GM12865 (cell line): ENCODE data around the gene RASAL1.
A peak's percentile ranks its signal among the peaks of the same experiment; 100 is the strongest.

Experiments used
- DNase-seq: peaks from one replicate; pipeline ENCODE4 v3.0.0; 2010; ENCODE audit warnings: low read depth
- H3K4me3 ChIP-seq: 2 replicates; pipeline ENCODE4 v1.5.1; 2011; ENCODE audit warnings: mild to moderate bottlenecking, low read depth, low read length, control low read depth
- CTCF ChIP-seq: IDR thresholded peaks from 2 replicates; pipeline ENCODE4 v1.5.1; 2011; ENCODE audit warnings: low read length, control low read depth, low read depth, inconsistent platforms; ENCODE audit not compliant: insufficient read depth; ENCODE audit errors: missing control alignments

Gene RASAL1

GRCh38 chr12:113109360-113109759 is 26.2 kb downstream of the RASAL1 start:
- TF ChIP-seq CTCF: no peak
- no peak overlapping the region for H3K4me3 ChIP-seq
- no peak for DNase-seq

- no peak for TF ChIP-seq CTCF
- no peak overlapping the region for H3K4me3 ChIP-seq
- DNase-seq: no peak
Observed at GRCh38 chr12:113108308-113108707, 27.3 kb downstream of the RASAL1 start.

GRCh38 chr12:113106361-113106760 is 29.2 kb downstream of the RASAL1 start:
- no peak for DNase-seq
- H3K4me3 ChIP-seq: no peak overlapping the region
- TF ChIP-seq CTCF: no peak

GRCh38 chr12:113105606-113106271 is 29.8 kb downstream of the RASAL1 start:
- DNase-seq: no peak
- no peak overlapping the region for H3K4me3 ChIP-seq
- TF ChIP-seq CTCF: no peak

GRCh38 chr12:113104953-113105510 is 30.5 kb downstream of the RASAL1 start:
- no peak overlapping the region for H3K4me3 ChIP-seq
- TF ChIP-seq CTCF: no peak
- DNase-seq: peak; percentile 35

- no peak for DNase-seq
- H3K4me3 ChIP-seq: no peak overlapping the region
- TF ChIP-seq CTCF: no peak
Observed at GRCh38 chr12:113103756-113104450, 31.7 kb downstream of the RASAL1 start.

GRCh38 chr12:113102811-113103210 is 32.8 kb downstream of the RASAL1 start:
- H3K4me3 ChIP-seq: no peak overlapping the region
- no peak for DNase-seq
- TF ChIP-seq CTCF: no peak
